ENCODE data around the gene CALML3.

- TF ChIP-seq POLR2AphosphoS5 (IDR thresholded peaks at IDR 0.05; ENCODE audit: low read depth, low read length) (no peak), CTCF (IDR thresholded peaks at IDR 0.05) (no peak), SIN3A (IDR thresholded peaks at IDR 0.05; ENCODE audit: borderline replicate concordance, insufficient read depth, low read depth, low read length) (no peak), TCF7L2 (IDR thresholded peaks at IDR 0.05; ENCODE audit: low read depth, low read length) (no peak), REST (IDR thresholded peaks at IDR 0.05; ENCODE audit: insufficient read depth in 1 of 2, low read depth in 2 of 2, low read length in 1 of 2) (no peak)
These were observed 4.4 kb downstream of the CALML3 start for GRCh38 chr10:5528989-5529701.
